Nephron progenitor cell (in vitro differentiated cells): ENCODE data around the gene RNASEH2C.

ENCODE experiments used
- DNase-seq: peaks from one replicate; pipeline ENCODE4 v3.0.0; 2021
- H3K27ac Mint-ChIP-seq: 2 replicates; pipeline ENCODE4 v1.8.0; 2021; ENCODE audit warnings: mild to moderate bottlenecking, moderate library complexity, mixed read lengths
- H3K27me3 Mint-ChIP-seq: 2 replicates; pipeline ENCODE4 v1.8.0; 2021; ENCODE audit warnings: mild to moderate bottlenecking, low read depth, mixed read lengths; ENCODE audit not compliant: poor library complexity
- H3K36me3 Mint-ChIP-seq: 2 replicates; pipeline ENCODE4 v1.8.0; 2021; ENCODE audit warnings: low read depth, mixed read lengths
- H3K4me1 Mint-ChIP-seq: 2 replicates; pipeline ENCODE4 v1.8.0; 2021; ENCODE audit warnings: mixed read lengths
- H3K4me3 Mint-ChIP-seq: 2 replicates; pipeline ENCODE4 v1.8.0; 2021; ENCODE audit warnings: mild to moderate bottlenecking, moderate library complexity, mixed read lengths
- H3K9me3 Mint-ChIP-seq: 2 replicates; pipeline ENCODE4 v1.8.0; 2021; ENCODE audit warnings: mild to moderate bottlenecking, moderate library complexity, mixed read lengths
- CTCF ChIP-seq: fragments of 200-600 bp; sonication (generic); IDR thresholded peaks from 2 replicates; pipeline ENCODE4 v1.5.0; 2021; ENCODE audit warnings: antibody characterized with exemption

Gene RNASEH2C

GRCh38 chr11:65714433-65714832 lies 6.2 kb downstream of the RNASEH2C start:
- no peak for DNase-seq
- Mint-ChIP-seq H3K4me1 (peaks cover 38% of the 10 kb centered on the region), H3K4me3 (peak overlapping the region; percentile 42), H3K27ac (peak overlapping the region; percentile 57), H3K27me3 (no peaks in the 10 kb centered on the region), H3K36me3 (peaks cover 46% of the 10 kb centered on the region), H3K9me3 (no peaks in the 10 kb centered on the region)
- no peak for TF ChIP-seq CTCF

GRCh38 chr11:65713212-65713969 lies 7.2 kb downstream of the RNASEH2C start:
- Mint-ChIP-seq H3K4me1 (peaks cover 28% of the 10 kb centered on the region), H3K27ac (peak overlapping the region; percentile 54), H3K27me3 (peaks cover 4% of the 10 kb centered on the region), H3K9me3 (peaks cover 3% of the 10 kb centered on the region), H3K36me3 (peaks cover 43% of the 10 kb centered on the region), H3K4me3 (peak overlapping the region; percentile 89)
- no peak for DNase-seq
- TF ChIP-seq CTCF: no peak

- H3K9me3 Mint-ChIP-seq: peaks cover 10% of the 10 kb centered on the region
- H3K36me3 Mint-ChIP-seq: peaks cover 42% of the 10 kb centered on the region
- no peak for DNase-seq
- no peak for TF ChIP-seq CTCF
- peaks cover 26% of the 10 kb centered on the region for H3K4me1 Mint-ChIP-seq
- H3K4me3 Mint-ChIP-seq: peak overlapping the region; percentile 89
- peak overlapping the region; percentile 99 for H3K27ac Mint-ChIP-seq
- peaks cover 7% of the 10 kb centered on the region for H3K27me3 Mint-ChIP-seq
These were observed 7.9 kb downstream of the RNASEH2C start for GRCh38 chr11:65712633-65713076.

- peaks cover 17% of the 10 kb centered on the region for H3K9me3 Mint-ChIP-seq
These were observed 8.6 kb downstream of the RNASEH2C start, which contains the start of gene KAT5 for GRCh38 chr11:65711785-65712632. Gene KAT5 (plus strand): TSS chr11:65712252. CDS start chr11:65712268, 16 bp downstream.

GRCh38 chr11:65710421-65710820 lies 10.2 kb downstream of the RNASEH2C start:
- no peak for TF ChIP-seq CTCF
- no peak for DNase-seq
- Mint-ChIP-seq H3K9me3 (peaks cover 22% of the 10 kb centered on the region), H3K4me1 (peaks cover 23% of the 10 kb centered on the region), H3K27me3 (peaks cover 18% of the 10 kb centered on the region), H3K4me3 (no peak overlapping the region), H3K36me3 (peaks cover 23% of the 10 kb centered on the region), H3K27ac (no peak overlapping the region)

More at GRCh38 chr11:65711785-65712632, 8.6 kb downstream of the RNASEH2C start, which contains the start of gene KAT5:
- TF ChIP-seq CTCF: peak; percentile 98
- peak; percentile 97 for DNase-seq
- Mint-ChIP-seq H3K27ac (peak within 1 kb of the TSS; percentile 99), H3K27me3 (peaks cover 9% of the 10 kb centered on the region), H3K36me3 (peaks cover 35% of the 10 kb centered on the region), H3K4me3 (peak within 1 kb of the TSS; percentile 89), H3K4me1 (peaks cover 23% of the 10 kb centered on the region)
